NB4 (cell line): ENCODE results near the gene PCCA.

ENCODE experiments used
- CTCF ChIP-seq: IDR thresholded peaks from one replicate; pipeline ENCODE4 v1.5.1; 2012; ENCODE audit warnings: low read depth, low read length
- MAX ChIP-seq: IDR thresholded peaks from 2 replicates; pipeline ENCODE4 v1.6.1; 2011; ENCODE audit warnings: low read depth, low read length
- POLR2A ChIP-seq: IDR thresholded peaks from 2 replicates; pipeline ENCODE4 v1.6.1; 2011; ENCODE audit warnings: mild to moderate bottlenecking; ENCODE audit not compliant: insufficient read length; ENCODE audit errors: extremely low read depth

- TF ChIP-seq POLR2A (no peak), MAX (no peak), CTCF (no peak)
Measured at GRCh38 chr13:100529666-100530377, 440.9 kb downstream of the PCCA start.
